Mucosa of descending colon (tissue), 3 donors: Measurements from ENCODE around the gene SLC9C2. TPM values are rescaled to one million over a fixed set of nuclear protein-coding genes. Genes with fewer than 3 reads are reported as not detected.

Source experiments
- ATAC-seq: fragments of 200-7000 bp; cut with Tn5 transposase; one replicate; pipeline ENCODE4 v1.9.1; 2020; ENCODE audit warnings: mild to moderate bottlenecking, moderate library complexity
- DNase-seq, 3 donors: peaks; one replicate each; pipeline ENCODE4 v3.0.0-alpha.2; 2020
- H3K36me3 ChIP-seq: fragments of 200-600 bp; one replicate; pipeline ENCODE4 v1.8.0; 2021; ENCODE audit warnings: low read depth, mild to moderate bottlenecking
- H3K4me1 ChIP-seq: fragments of 200-600 bp; one replicate; pipeline ENCODE4 v1.8.0; 2021; ENCODE audit warnings: low read depth, mild to moderate bottlenecking
- H3K4me3 ChIP-seq: fragments of 200-600 bp; one replicate; pipeline ENCODE4 v1.8.0; 2021; ENCODE audit warnings: mild to moderate bottlenecking
- H3K9me3 ChIP-seq: fragments of 200-600 bp; one replicate; pipeline ENCODE4 v1.8.0; 2021; ENCODE audit warnings: mild to moderate bottlenecking
- intact Hi-C, 2 donors: fragments of 100-400 bp; cut with DNase I in 1 of 2; cut with micrococcal nuclease in 1 of 2; formaldehyde crosslinking; loops; one replicate each; pipeline versions ENCODE4 v1.11.0 to v1.11.1; 2022; cut with DNase I, micrococcal nuclease
- total RNA-seq, 3 donors: library from RNA; stranded (reverse); fragmentation: NEBNext Ultra II Directional in 2 of 3; extraction: Animal tissue kit (Norgen Biotek cat#: 25700) in 2 of 3; gene quantifications; one replicate each; pipeline versions ENCODE4 v1.2.1 to v1.2.4, GENCODE V29; 2021 to 2023
- TF ChIP-seq, protein P1 (sequence below): fragments of 200-600 bp; IDR thresholded peaks from one replicate; pipeline ENCODE4 v1.8.0; 2022; ENCODE audit warnings: antibody characterized with exemption, mild to moderate bottlenecking
- donor health status: DM: no; HTN: no; CAD: no; lungs with moderate emphysema.
- donor health status: DM: no; HTN: no; CAD: no.
- donor health status: DM: no; HTN: yes; CAD: no.

Gene SLC9C2
- total RNA-seq, 3 donors from 2014 or later, result not detected

DNA sequence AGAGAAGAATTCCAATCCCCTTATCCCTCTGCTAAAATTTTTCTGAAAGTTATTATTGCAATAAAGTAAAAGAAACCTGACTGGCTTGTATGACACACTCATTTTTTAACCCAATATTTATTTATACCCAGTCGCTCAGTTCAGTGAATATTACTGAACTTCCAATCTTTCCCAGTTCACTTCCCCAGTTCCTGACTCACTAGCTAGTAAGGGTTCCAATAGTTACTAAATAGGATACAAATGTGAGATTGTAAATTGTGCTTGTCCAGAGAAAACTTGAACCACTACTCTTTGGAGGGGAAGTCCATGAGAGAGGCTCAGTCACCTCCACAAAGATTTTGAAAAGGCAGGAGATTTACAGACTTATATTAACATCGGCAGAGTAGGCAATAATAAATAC lies 94.3 kb downstream of the SLC9C2 start:
- H3K4me1 ChIP-seq, result peaks cover 5% of the 10 kb centered on the region
- H3K36me3 ChIP-seq, result no peaks in the 10 kb centered on the region
- TF ChIP-seq, protein P1, sequence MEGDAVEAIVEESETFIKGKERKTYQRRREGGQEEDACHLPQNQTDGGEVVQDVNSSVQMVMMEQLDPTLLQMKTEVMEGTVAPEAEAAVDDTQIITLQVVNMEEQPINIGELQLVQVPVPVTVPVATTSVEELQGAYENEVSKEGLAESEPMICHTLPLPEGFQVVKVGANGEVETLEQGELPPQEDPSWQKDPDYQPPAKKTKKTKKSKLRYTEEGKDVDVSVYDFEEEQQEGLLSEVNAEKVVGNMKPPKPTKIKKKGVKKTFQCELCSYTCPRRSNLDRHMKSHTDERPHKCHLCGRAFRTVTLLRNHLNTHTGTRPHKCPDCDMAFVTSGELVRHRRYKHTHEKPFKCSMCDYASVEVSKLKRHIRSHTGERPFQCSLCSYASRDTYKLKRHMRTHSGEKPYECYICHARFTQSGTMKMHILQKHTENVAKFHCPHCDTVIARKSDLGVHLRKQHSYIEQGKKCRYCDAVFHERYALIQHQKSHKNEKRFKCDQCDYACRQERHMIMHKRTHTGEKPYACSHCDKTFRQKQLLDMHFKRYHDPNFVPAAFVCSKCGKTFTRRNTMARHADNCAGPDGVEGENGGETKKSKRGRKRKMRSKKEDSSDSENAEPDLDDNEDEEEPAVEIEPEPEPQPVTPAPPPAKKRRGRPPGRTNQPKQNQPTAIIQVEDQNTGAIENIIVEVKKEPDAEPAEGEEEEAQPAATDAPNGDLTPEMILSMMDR, result no peak
- ATAC-seq, result no peak
- intact Hi-C loops, result no loop called here
- no peaks in the 10 kb centered on the region for H3K9me3 ChIP-seq
- no peak for DNase-seq
- no peak overlapping the region for H3K4me3 ChIP-seq

- no peak for DNase-seq
- Histone ChIP-seq H3K36me3 (no peaks in the 10 kb centered on the region), H3K4me3 (no peak overlapping the region), H3K4me1 (peaks cover 5% of the 10 kb centered on the region), H3K9me3 (no peaks in the 10 kb centered on the region)
- TF ChIP-seq, protein P1, result no peak
- ATAC-seq, result peak; percentile 27
- intact Hi-C loops, result loop anchor here in 1 of 2 donors (2.0 kb wide), 1 partner anchor 77 kb away; no protein-coding TSS in a partner anchor
These were observed 95.0 kb downstream of the SLC9C2 start for GRCh38 chr1:173507847-173508209.

DNA sequence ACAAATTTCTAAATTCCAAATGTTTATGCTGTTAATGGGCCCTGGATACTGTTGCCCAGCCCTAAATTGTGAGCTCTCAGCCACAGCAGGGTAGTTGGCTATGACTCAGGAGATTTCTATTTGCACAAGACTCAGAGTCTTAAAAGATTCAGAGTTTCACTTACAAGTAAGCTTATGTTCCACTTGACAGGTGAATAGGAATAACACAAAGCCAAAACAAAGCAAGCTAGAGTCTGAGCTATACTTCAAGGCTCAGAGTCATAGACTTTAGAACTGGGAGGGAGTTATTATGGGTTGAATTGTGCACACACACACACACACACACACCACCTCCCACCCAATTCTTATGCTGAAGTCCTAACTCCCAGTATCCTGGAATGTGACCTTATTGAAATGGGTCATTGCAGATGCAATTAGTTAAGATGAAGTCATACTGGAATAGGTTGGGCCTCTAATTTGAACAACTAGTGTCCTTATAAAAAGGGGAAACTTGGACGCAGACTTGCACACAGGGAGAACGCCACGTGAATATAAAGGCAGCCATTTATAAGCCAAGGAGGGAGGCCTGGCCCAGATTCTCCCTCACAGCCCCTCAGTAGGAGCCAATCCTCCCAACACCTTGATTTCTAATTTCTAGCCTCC lies 95.5 kb downstream of the SLC9C2 start:
- DNase-seq (no peak), ATAC-seq (peak; percentile 66)
- intact Hi-C loops, result loop anchor here in 1 of 2 donors (2.0 kb wide), 1 partner anchor 77 kb away; no protein-coding TSS in a partner anchor

GRCh38 chr1:173506437-173506836 lies 96.4 kb downstream of the SLC9C2 start:
- ATAC-seq (peak; percentile 96), DNase-seq (peak; percentile 76 to 88 (median 83))
- Histone ChIP-seq H3K36me3 (no peaks in the 10 kb centered on the region), H3K4me1 (peaks cover 5% of the 10 kb centered on the region), H3K9me3 (no peaks in the 10 kb centered on the region), H3K4me3 (no peak overlapping the region)
- intact Hi-C loops, result loop anchor here in 1 of 2 donors (2.0 kb wide), 1 partner anchor 76 kb away; no protein-coding TSS in a partner anchor
- TF ChIP-seq, protein P1, result peak; percentile 40

More for the DNA sequence above, 95.5 kb downstream of the SLC9C2 start:
- H3K4me1 ChIP-seq, result peaks cover 5% of the 10 kb centered on the region
- H3K4me3 ChIP-seq, result no peak overlapping the region
- no peaks in the 10 kb centered on the region for H3K36me3 ChIP-seq
- H3K9me3 ChIP-seq, result no peaks in the 10 kb centered on the region
- TF ChIP-seq, protein P1, result no peak

GRCh38 chr1:173505391-173505790 lies 97.5 kb downstream of the SLC9C2 start:
- TF ChIP-seq, protein P1, result no peak
- no peak for ATAC-seq
- no peak for DNase-seq

More at GRCh38 chr1:173505391-173505790, 97.5 kb downstream of the SLC9C2 start:
- Histone ChIP-seq H3K4me3 (no peak overlapping the region), H3K4me1 (peaks cover 5% of the 10 kb centered on the region), H3K9me3 (no peaks in the 10 kb centered on the region), H3K36me3 (no peaks in the 10 kb centered on the region)
- intact Hi-C loops, result no loop called here
